ENCODE data around the gene HMGCL. TPM values are rescaled to one million over a fixed set of nuclear protein-coding genes. Genes with fewer than 3 reads are reported as not detected.

HMGCL gene
- total and polyA plus RNA-seq, 3 donors from 2014 or later, result 38.8 to 54.3 (median 48.2) TPM

- Histone ChIP-seq H3K9me3 (no peaks in the 10 kb centered on the region), H3K27me3 (no peaks in the 10 kb centered on the region), H3K36me3 (ENCODE audit: low read depth, missing control alignments) (no peaks in the 10 kb centered on the region), H3K4me3 (peak within 1 kb of the TSS; percentile 68 to 96), H3K4me1 (no peaks in the 10 kb centered on the region), H3K27ac (peak within 1 kb of the TSS; percentile 42 to 63)
- 1% methylated on average over 12 to 52 of the region's 71 CpGs for WGBS, 2 donors
- intact Hi-C loops (cut with DNase I; ENCODE audit: low total_unique reads), result no loop called here
- peak; percentile 96 for DNase-seq
- TF ChIP-seq CTCF (IDR thresholded peaks at IDR 0.05) (peak; percentile 90 to 94 (median 93)), POLR2A (IDR thresholded peaks at IDR 0.05) (peak; percentile 66)
Observed at GRCh38 chr1:23867895-23868556, 42.8 kb upstream of the HMGCL start, which contains the start of gene FUCA1. FUCA1 (minus strand) TSS chr1:23868290; CDS start chr1:23868286, 4 bp downstream.

GRCh38 chr1:23867542-23867894 lies 42.3 kb upstream of the HMGCL start:
- peak overlapping the region; percentile 68 to 96 for H3K4me3 ChIP-seq
- peak overlapping the region; percentile 21 to 63 for H3K27ac ChIP-seq
- DNase-seq, result no peak
- H3K4me1 ChIP-seq, result no peaks in the 10 kb centered on the region
- intact Hi-C loops (cut with DNase I; ENCODE audit: low total_unique reads), result no loop called here
- no peaks in the 10 kb centered on the region for H3K27me3 ChIP-seq
- WGBS, 2 donors, result 3 to 60% methylated on average over 1 to 17 of the region's 17 CpGs
- H3K9me3 ChIP-seq, result no peaks in the 10 kb centered on the region
- H3K36me3 ChIP-seq (ENCODE audit: low read depth, missing control alignments), result no peaks in the 10 kb centered on the region
- TF ChIP-seq POLR2A (IDR thresholded peaks at IDR 0.05) (no peak), CTCF (IDR thresholded peaks at IDR 0.05) (no peak)

GRCh38 chr1:23865543-23865930 lies 40.3 kb upstream of the HMGCL start:
- TF ChIP-seq CTCF (IDR thresholded peaks at IDR 0.05) (no peak), POLR2A (IDR thresholded peaks at IDR 0.05) (no peak)
- H3K4me3 ChIP-seq, result no peak overlapping the region
- 90% methylated on average over 4 of the region's 4 CpGs for WGBS, 2 donors
- no peaks in the 10 kb centered on the region for H3K36me3 ChIP-seq (ENCODE audit: low read depth, missing control alignments)
- no peaks in the 10 kb centered on the region for H3K9me3 ChIP-seq
- intact Hi-C loops (cut with DNase I; ENCODE audit: low total_unique reads), result no loop called here
- DNase-seq, result no peak
- no peaks in the 10 kb centered on the region for H3K4me1 ChIP-seq
- H3K27me3 ChIP-seq, result no peaks in the 10 kb centered on the region
- no peak overlapping the region for H3K27ac ChIP-seq

- no peaks in the 10 kb centered on the region for H3K36me3 ChIP-seq (ENCODE audit: low read depth, missing control alignments)
- no peaks in the 10 kb centered on the region for H3K27me3 ChIP-seq
- no peak for TF ChIP-seq POLR2A (IDR thresholded peaks at IDR 0.05)
- no peak for TF ChIP-seq CTCF (IDR thresholded peaks at IDR 0.05)
- no peaks in the 10 kb centered on the region for H3K4me1 ChIP-seq
- DNase-seq, result no peak
- H3K9me3 ChIP-seq, result no peaks in the 10 kb centered on the region
- no peak overlapping the region for H3K4me3 ChIP-seq
- WGBS, 2 donors, result 90 to 95% methylated on average over 13 of the region's 13 CpGs
- intact Hi-C loops (cut with DNase I; ENCODE audit: low total_unique reads), result no loop called here
- no peak overlapping the region for H3K27ac ChIP-seq
Observed at GRCh38 chr1:23864801-23865542, 39.7 kb upstream of the HMGCL start.
